ENCODE measurements around the gene GRHL1.

GRHL1 gene

GRCh38 chr2:10003206-10004125 is 52.0 kb downstream of the GRHL1 start:
- TF ChIP-seq CTCF (IDR thresholded peaks at IDR 0.05): no peak
- Histone ChIP-seq H3K4me3 (no peak overlapping the region), H3K27ac (no peak overlapping the region)
- peak; percentile 35 for DNase-seq (ENCODE audit: low spot score)

- H3K4me3 ChIP-seq: no peak overlapping the region
- no peak overlapping the region for H3K27ac ChIP-seq
- no peak for TF ChIP-seq CTCF (IDR thresholded peaks at IDR 0.05)
- DNase-seq (ENCODE audit: low spot score): peak; percentile 12
Measured at GRCh38 chr2:10004401-10004800, 52.9 kb downstream of the GRHL1 start.

- Histone ChIP-seq H3K27ac (no peak overlapping the region), H3K4me3 (no peak overlapping the region)
- TF ChIP-seq CTCF (IDR thresholded peaks at IDR 0.05): no peak
- peak; percentile 38 for DNase-seq (ENCODE audit: low spot score)
Measured at GRCh38 chr2:10004836-10005235, 53.3 kb downstream of the GRHL1 start.

- no peak for TF ChIP-seq CTCF (IDR thresholded peaks at IDR 0.05)
- DNase-seq (ENCODE audit: low spot score): no peak
- Histone ChIP-seq H3K27ac (peak overlapping the region in 1 of 2 donors; percentile 81), H3K4me3 (peak overlapping the region; percentile 65)
Measured at GRCh38 chr2:10005461-10006235, 54.2 kb downstream of the GRHL1 start.

GRCh38 chr2:10006236-10007161 is 55.0 kb downstream of the GRHL1 start:
- peak overlapping the region; percentile 43 to 81 for H3K27ac ChIP-seq
- no peak for TF ChIP-seq CTCF (IDR thresholded peaks at IDR 0.05)
- H3K4me3 ChIP-seq: peak overlapping the region; percentile 65

GRCh38 chr2:10007435-10007834 is 55.9 kb downstream of the GRHL1 start:
- DNase-seq (ENCODE audit: low spot score): no peak
- H3K27ac ChIP-seq: peak overlapping the region; percentile 43 to 81
- H3K4me3 ChIP-seq: no peak overlapping the region
- no peak for TF ChIP-seq CTCF (IDR thresholded peaks at IDR 0.05)

More at GRCh38 chr2:10006236-10007161, 55.0 kb downstream of the GRHL1 start:
- DNase-seq (ENCODE audit: low spot score): no peak
